GM21528 (cell line): ENCODE measurements around the gene SMIM24.

Source experiments
- ATAC-seq: cut with Tn5 transposase; IDR thresholded peaks from one replicate; pipeline ENCODE4 v1.9.1; 2021; ENCODE audit warnings: mild to moderate bottlenecking, moderate library complexity; ENCODE audit not compliant: unreplicated experiment, low FRiP score

Gene SMIM24

DNA sequence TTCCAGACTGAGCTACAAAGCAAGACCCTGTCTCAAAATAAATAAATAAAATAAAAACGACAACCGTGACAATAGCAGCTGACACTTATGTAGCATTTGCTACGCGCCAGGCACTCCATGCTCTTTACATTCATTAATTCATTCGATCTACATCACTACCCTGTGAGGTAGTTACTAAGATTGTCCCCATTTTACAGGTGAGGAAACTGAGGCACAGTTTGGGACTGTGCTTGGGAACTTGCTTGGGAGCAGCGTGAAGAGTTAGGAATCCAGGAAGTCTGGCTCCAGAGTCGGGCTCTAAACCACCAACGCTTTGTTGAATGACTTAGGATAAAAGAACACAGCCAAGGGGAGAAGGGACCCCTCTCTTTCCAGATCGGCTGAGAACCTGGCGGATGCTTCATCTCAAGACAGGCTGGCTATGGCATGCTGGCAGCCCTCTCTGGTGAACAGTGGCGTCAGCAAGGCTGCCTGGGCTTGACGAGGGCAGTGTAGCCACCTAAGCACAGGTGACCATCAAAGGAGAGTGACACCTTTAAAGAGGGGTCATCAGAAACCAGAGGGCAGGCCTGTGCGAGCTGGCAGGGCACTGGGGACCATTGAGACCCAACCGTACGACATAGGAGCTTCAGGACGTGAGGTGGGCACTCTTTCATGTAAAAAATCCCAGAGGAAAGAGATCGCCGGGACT lies 19.6 kb upstream of the SMIM24 start:
- ATAC-seq, result no peak

DNA sequence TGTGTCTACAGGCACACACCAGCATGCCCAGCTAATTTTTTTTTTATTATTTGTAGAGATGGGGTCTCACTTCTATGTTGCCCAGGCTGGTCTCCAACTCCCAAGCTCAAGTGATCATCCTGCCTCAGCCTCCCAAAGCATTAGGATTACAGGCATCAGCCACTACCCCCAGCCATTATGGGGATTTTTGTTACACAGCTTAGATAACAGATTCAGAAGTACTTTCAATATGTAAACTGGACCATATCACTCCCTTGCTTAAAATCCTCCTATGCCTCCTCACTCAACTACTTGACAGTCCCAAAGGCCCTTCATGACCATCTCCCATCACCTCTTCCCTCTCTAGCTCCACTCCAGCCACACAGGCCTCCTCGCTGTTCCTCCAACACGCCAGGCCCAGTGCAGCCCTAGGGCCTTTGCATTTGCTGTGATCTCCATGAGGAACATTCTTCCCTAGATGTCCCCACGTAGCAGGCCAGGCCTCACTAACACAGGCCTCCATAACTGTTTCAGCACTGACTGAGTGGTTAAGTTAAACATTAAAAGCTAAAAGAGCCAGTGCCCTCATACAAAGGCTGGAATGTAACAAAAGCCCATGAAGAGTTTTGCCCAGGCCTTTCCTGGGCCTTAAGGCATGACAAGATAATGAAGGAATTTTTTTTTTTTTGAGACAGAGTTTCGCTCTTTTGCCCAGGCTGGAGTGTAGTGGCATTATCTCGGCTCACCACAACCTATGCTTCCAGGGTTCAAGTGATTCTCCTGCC lies 17.6 kb upstream of the SMIM24 start:
- no peak for ATAC-seq

DNA sequence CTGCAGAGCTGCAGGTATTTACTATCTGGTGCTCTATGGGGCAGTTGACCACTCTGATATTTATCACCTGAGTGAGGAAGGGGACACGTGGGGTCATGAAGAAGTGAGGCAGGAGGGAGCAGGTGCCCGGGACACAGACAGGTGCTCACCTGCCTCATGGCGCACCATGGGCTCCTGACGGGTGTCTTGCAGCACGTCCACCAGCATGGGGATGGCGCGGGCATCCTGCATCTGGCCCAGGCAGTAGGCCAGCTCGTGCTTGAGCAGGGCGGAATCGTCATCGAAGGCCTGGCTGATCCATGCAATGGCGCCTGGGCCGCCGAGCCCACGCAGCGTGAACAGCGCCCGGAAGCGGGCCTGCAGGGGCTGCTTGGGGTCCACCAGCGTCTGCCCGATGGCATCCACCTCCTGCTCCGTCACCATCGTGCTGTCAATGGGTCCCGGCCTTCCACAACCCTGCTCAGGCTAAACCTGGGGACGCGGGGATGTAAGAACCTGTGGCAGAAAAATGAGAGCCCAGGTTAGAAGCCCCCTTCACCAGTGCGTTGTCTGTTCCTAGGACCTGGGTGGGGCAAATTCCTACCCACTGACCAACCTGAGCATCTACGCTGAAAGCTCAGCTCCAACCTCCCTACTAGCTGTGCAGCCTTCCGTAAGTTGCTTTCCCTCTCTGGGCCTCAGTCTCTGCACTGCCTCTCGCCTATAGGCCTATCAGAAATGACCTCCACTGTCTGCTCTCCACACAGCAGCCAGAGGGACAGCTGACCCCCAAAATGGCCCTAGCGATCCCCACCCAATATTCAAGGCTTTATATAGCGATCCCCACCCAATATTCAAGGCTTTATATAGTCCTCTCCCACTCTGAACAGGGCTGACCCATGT lies 16.3 kb upstream of the SMIM24 start:
- ATAC-seq, result no peak

DNA sequence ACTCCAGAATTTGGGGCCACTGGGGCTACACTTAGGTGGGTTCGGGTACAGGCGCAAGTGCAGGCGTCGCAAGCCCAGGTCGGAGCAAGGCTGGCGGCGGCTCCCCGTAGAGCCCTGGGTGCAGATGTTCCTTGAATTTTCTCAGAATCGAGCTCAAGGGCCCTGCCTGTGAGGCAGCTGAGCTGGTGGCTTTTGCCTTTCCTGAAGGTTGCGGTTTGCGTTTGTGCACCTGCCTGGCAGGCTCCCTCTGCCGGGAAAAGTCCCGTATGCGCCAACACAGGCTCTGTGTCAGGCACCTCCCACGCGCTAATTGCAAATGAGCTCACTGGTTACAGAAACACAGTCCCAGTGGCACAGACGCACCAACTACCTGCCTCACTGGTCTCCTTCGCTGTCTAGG lies 14.2 kb upstream of the SMIM24 start:
- no peak for ATAC-seq

DNA sequence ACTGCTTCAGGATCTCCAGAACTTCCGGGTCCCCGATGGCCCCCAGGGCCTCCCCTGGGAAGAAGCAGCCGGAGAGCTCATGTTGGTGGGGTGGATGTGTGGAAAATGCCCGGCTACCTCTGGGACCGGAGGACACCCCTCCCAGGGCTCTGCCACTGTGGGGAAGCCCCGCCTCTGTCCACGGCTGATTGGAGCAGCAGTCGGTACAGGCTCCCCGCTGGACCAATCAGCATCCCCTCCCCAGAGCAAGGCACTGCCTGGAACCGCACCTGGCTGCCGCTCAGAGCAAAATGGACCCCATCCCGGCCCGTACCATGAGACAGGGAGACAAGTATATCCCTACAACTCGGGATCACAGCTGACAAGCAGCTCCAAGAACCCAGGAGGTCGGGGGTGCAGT lies 13.7 kb upstream of the SMIM24 start:
- ATAC-seq, result no peak

DNA sequence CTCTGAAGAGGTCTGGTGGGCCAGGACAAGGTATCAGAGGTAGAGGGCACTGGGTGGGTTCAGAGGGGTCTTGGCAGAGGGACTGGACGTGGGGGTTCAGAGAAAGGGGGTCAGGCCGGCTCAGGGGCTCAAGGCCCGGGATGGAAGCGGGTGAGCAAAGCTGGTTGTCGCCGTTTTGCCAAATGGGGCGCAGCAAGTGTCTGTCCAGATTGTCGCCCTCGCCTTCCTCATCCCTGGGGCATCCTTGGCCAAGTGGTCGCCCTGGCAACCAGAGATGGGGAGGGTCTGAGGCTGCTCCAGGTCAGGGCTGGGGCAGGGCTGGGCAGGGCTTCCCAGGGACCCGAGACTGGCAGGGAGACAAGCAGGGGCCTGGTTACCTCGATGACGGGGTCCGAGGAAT lies 13.3 kb upstream of the SMIM24 start:
- ATAC-seq, result no peak

DNA sequence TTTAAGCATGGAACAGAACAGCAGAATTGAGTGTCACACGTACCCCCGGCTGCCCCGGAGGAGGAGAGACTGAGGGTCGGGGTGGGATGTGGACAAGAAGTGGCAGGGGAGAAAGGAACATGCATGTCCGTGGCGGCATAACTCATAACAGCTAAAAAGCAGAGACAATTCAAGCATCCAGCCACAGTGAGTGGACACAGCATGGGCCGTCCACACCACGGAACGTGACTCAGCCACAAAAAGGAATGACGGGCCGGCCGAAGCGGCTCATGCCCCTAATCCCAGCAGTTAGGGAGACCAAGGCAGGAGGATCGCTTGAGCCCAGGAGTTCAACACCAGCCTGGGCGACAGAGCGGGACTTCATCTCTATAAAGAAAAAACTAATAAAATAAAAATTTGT lies 12.6 kb upstream of the SMIM24 start:
- no peak for ATAC-seq

DNA sequence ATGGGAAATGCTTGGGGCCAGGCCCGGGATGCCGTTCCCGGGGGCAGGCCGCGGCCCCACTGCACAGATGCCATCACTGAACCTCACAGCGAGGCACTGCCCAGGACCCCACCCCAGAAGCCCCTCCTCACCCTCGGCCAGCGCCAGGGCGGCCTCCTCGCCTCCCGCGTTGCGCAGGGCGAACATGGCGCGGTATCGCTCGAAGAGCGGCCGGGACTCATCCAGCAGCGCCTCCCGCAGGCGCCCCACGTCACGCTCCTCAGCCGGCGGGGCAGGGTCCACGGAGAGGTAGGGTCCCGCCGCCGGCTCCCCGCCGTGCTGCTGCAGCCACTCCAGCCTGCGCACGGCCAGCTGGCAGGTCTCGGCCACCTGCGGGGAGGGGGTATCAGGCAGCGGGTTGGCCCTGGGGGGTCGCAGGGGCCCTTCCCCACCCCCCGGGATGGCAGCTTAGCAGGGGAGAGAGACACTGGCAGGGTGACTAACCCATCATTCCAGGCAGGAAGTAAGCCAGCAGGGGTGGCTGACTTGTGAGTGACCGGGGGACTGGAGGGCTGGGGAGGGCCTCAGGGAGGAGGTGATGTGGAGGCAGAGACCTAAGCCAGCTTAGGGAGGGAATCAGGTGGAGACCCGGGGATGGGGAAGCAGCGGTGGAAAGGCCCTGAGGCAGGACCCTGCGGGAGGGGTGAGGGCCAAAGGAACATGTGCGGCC lies 12.0 kb upstream of the SMIM24 start:
- ATAC-seq, result no peak

DNA sequence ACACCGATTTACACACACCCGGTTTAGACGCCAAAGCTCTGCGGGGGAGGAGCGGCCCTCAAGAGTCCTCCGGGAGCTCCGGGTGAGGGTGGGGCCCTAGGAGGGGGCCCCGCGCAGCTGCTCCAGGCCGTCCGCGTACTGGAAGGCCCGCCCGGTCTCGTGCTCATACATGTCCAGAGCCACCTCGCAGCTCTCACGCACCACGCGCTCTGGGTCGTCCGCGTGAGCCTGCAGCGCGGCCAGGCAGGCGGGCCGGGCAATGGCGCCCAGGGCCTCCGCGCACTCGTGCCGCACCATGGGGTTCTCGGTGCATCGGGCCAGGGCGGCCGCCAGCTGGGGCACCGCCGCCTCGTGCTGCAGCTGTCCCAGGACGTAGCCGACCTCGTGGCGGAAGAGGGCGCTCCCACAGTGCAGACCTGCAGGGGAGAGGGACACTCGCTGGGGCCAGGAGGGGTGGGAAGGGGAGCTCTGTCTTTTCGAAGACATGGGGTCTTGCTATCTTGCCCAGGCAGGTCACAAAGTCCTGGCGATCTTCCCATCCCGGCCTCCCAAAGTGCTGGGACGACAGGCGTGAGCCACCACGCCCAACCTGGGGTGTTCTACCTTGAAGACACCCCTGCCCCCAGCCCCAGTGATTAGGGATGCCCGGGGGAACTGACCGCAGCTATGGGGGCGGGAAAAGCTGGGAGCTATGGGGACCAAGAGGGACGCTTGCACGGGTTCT lies 11.2 kb upstream of the SMIM24 start:
- no peak for ATAC-seq

DNA sequence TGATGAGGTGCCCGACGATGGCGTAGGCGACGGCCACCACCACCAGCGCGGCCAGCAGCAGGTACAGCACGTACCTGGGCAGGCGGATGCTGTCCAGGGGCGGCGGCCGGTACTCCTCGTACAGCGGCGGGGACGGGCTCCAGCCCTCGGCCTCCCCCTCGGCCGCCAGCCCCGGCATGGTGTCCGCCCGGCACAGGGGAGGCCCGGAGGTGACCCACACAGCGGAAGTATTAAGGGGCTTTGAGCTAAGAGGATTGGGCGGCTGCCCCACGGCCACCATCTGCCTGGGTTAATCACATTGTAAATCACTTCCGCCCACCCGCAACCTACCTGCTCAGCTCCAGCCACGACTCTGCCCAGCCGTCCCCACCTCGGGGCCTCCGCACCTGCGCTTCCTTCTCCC lies 2.9 kb upstream of the SMIM24 start, which contains the start of gene SMIM44:
TSS of gene SMIM44 (minus strand) at position 216 of the 403 bp plus-strand sequence. CDS start at position 178, 38 bp downstream.
- no peak for ATAC-seq

DNA sequence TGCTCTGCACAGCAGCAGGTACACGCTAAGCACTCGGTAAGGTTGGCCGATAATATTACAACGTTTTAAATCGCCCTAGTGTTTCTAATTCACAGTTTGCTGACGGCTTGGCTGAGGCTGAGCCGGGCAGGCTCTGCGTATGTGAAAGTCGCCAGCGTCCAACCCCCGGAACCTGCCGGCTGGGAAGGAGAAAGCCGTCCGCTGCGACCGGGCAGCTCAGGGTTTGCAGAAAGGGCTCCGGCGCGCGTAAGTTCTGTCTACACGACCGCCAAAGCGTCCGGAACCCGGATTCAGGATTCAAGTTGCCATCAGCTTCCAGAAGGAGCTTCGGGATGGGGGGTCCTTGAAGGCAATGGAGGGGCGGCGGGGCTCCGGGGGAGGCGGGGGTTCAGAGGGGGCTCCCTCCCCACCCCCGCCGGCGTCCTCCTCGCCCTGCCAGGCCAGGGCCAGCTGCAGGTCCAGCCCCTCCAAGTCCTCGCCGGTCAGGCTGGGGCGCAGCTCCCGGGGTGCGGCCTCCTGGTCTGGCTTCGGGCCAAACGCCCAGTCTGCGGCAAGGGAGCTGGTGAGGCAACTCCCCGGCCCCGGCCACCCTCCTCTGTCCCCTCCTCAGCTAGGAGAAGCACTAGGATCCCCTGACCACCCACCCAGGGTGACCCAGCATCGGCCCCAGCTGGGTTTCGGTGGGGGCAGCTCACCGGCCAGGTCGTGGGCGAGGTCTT lies 2.3 kb upstream of the SMIM24 start:
- ATAC-seq, result no peak

DNA sequence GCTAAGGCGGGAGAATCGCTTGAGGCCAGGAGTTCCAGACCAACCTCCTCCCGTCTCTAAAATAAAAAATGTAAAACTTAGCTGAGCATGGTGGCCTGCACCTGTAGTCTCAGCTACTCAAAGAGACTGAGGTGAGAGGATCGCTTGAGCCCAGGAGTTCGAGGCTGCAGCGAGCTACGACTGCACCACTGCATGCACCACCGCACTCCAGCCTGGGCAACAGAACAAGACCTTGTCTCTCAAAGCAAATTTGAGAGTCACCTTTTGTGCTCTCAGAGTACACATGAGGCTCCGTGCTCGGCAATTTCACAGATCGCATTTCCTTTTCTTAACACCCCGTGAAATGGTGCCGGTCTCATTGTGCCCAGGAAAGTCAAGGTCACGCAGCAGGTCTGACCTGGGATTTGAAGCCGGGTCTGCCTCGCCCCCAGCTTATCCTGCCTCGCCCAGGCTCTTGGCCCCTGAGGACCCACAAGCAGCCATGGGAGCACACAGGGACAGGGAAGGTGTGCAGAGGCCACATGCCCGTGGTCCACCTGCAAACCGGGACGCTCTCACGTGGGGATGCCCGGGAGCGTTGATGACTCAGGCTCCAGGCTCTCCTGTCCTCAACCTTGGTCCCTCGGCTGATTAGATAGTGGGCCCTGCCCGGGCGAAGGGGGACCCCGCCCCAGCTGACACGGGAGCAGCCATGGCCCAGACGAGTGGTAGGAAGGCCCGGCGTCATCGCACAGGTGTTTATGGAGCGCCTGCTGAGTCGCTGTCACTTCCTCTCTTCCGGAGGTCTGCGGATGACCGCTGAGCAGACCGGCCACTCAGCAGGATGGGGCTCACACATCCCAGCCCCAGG lies 1.1 kb upstream of the SMIM24 start:
- no peak for ATAC-seq

DNA sequence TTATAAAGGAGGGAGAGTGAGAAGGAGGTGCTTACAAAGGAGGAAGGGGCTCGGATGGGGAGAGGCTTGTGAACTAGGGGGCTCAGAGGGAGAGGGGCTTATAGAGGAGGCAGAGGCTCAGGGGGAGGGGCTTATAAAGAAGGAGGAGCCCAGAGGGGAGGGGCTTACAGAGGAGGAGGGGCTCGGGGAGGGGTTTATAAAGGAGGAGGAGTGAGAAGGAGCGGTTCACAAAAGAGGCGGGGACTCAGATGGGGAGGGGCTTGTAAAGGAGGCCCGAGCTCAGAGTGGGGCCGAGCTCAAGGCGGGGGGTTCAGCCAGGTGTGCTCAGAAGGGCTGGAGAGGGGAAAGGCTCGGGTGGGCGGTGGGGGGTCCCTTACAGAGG lies 500 bp downstream of the SMIM24 start:
- ATAC-seq, result no peak

DNA sequence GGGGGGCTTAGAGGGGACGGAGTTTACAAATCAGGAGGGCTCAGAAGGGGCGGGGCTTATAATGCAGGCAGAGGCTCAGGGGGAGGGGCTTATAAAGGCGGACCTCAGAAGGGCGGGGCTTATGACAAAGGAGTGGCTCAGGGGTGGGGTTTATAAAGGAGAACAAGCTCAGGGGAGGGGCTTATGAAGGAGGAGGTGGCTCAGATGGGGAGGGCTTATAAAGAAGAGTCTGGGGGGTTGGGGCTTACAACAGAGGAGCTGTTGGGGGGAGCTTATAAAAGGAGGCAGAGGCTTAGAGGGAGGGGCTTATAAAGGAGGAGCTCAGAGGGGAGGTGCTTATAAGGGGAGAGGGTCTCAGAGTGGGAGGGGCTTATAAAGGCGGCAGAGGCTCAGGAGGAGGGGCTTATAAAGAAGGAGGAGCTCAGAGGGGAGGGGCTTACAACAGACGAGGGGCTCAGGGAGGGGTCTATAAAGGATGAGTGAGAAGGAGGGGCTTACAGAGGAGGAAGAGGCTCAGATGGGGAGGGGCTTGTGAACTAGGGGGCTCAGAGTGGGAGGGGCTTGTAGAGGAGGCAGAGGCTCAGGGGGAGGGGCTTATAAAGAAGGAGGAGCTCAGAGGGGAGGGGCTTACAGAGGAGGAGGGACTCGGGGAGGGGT lies 1.0 kb downstream of the SMIM24 start:
- ATAC-seq, result no peak

DNA sequence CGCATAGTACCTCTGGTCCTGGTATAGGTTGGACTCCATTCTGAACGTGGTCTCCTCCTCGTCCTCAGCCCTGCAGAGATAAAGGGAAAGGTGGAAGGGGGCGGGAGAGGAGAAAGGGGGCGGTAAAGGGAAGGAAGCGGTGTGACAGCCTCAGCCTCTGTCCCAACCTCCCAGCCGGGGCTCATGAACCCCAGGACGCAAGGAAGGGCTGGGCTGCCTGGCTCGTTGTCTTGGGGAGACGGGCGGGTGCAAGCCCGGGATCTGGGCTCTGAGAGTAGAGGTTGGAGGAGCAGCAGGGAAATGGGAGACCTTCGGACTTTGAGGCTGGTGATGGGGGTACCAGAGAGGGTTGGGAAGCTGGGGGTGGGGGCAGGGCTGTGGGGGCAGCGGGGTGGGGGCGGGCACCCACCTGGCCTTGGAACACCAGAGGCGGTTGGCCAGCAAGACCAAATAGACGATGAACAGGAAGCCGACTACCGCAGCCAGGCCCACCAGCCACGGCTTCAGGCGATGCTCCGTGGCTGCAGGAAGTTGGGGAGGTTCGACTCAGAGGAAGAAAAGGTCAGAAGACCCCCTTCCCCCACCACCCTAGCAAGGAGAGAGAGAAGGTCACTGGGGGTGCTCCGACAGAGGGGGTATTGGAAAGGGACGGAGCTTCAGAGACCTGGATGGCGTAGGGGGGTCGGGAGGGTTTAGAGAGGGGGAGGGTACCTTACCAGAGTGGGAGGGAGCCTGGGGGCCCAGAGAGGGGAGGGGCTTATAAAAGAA lies 1.7 kb downstream of the SMIM24 start:
- no peak for ATAC-seq

DNA sequence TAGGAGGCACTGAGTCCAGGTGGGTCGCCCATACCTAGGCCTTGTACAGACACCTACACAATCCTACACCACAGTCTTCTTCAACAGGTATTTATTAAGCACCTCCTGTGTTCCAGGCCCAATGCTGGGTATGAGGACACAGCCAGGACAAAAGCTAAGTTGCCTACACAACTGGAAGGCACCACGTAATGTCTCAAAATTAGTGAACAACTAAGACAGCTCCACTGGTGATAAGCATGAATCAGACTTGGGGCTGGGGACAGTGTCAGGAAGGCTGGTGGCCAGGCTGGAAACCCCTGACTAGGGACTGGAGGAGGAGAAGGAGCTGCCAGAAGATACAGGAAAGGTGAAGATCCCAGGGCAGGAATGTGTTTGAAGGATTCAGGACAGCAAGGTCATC lies 2.4 kb downstream of the SMIM24 start:
- ATAC-seq, result no peak

DNA sequence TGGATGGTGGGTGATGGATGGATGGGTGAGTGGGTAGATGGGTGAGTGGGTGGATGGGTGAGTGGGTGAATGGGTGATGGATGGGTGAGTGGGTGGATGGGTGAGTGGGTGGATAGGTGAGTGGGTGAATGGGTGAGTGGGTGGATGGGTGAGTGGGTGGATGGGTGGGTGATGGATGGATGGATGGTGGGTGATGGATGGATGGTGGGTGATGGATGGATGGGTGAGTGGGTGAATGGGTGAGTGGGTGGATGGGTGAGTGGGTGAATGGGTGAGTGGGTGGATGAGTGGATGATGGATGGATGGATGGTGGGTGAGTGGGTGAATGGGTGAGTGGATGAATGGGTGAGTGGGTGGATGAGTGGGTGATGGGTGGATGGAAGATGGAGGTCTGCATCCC lies 2.8 kb downstream of the SMIM24 start:
- ATAC-seq, result no peak
